Stimulated activated CD8-positive, alpha-beta memory T cell treated with anti-CD3 and anti-CD28 coated beads, Interleukin-7, amount 100 ng/mL, for 48 hours (primary cell): Measurements from ENCODE around the gene C16orf96.

Experiments used
- DNase-seq, 2 donors: peaks; one replicate each; pipeline ENCODE4 v3.0.0-alpha.2; 2020; ENCODE audit warnings: low read depth in 1 of 2; ENCODE audit errors: extremely low read depth in 1 of 2

C16orf96 gene

DNA sequence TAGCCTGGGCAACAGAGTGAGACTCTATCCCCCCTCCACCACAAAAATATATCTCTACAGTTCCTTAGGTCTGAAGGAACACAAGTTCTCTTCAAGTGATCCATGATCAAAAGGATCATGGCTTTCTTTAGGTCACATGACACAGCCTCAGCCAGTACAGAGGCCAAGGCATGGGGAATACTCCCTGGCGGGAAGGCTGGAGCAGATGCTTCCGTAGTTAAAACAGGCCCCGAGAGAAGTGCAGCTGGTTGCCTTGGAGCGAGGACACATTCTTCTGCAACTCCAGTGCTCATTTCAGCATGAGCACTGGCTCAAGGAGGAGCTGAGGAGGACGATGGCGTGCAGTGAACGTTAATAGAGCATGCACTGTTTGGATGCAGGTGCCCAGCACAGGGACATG, 31.1 kb upstream of the C16orf96 start:
- DNase-seq: no peak

DNA sequence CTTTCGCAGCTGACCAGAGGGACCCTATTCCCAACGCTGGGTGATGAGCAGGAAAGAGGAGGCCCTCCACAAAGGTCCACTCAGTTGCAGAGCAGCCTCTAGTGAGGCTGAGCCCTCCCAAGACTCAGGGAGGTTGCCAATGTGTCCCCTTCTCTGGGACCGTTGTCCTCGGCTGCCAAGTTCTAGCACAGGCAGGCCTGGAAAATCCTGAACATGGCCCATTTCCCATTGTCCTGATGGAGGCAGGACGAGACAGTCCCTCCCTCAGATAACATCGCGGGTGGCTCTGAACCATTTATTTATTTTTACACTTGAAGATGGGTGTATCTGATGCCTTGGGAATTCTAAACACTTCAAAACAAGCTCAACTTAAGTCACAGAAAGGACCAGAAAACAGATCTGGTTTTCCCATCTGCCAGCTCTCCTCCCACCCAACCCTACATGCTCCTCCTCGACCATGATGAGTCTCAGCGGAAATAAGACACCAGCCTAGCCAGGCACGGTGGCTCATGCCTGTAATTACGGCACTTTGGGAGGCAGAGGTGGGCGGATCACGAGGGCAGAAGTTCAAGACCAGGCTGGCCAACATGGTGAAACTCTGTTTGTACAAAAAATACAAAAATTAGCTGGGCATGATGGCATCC, 30.4 kb upstream of the C16orf96 start:
- DNase-seq: no peak

DNA sequence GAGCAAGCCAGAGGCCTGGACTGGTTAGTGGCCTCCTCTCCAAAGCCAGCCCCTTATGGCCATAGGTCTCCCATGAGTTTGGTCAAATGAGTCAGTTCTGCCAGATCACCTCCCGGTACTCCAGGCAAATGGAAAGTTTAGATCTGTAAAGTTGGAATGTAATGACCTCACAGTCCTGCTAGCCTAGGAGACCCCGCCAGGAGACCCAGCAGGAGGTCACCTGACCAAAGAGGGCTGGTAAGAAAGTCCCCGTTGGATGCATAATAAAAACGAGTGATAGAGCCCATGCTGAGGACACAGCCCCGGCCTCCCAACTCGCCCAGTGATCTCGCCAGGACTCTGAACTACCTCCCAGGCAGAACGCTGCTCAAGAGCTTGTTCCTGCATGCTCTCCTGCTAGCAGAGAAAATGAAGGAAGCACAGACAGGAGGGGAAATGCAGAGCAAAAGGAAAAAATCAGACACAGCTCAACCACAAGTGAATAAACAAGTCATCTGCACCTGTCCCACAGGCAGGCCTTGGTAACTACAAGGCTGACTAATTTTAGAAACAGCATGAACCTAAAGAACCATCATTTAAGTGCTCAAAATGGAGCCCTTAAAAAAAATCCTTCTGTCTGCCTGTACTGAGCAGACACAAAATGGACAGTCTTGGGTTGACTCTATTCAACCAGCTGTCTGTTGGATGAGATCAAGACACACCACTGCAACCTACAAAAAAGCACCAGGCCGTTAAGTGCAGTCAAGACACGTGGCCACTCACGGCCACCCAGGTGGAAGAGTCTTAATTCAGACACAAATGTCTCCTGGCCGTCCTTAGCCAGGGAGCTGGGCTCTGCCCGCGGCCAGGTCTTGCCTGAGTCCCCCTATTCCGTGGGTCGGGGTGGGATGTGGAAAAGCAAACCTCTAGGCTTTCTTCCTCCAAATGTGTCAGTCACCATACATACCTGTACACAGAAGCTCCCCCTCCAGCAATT, 26.8 kb upstream of the C16orf96 start:
- DNase-seq: no peak

DNA sequence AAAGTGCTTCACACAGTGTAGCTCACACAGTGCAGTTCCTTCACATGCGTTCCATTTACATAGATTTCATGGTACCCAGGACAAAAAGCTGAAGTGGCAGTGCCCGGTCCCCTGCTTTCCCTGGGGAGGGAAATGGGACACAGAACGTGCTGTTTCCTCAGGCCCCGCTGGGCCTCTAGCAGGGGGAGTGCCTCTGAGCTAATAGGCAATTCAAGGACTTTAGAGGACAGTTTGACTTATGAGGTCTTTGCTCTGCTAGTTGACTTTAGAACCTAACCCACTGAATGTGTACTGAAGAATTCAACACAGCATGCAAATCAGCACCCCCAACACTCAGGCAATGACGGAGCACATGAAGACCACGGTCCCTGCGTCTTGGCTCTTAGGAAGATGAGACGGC, 24.3 kb upstream of the C16orf96 start:
- DNase-seq: no peak

DNA sequence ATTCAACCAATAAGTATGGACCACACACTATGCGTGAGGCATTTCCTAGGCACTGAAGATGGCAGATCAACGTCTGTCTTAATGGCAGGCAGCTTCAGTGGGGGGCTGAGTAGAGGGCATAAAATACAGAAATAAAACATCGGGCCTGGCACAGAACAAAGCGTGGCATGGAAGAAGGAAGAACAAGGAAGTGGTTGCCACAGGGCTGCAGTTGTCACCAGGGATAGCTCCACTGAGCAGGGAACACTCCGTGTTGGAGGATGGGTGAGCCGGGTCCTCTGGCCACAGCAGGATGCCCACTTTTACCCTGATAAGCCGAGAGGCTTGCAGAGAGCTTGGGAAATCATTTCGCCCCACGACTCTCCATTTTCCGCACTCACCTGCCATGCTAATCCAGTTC, 23.9 kb upstream of the C16orf96 start:
- no peak for DNase-seq

DNA sequence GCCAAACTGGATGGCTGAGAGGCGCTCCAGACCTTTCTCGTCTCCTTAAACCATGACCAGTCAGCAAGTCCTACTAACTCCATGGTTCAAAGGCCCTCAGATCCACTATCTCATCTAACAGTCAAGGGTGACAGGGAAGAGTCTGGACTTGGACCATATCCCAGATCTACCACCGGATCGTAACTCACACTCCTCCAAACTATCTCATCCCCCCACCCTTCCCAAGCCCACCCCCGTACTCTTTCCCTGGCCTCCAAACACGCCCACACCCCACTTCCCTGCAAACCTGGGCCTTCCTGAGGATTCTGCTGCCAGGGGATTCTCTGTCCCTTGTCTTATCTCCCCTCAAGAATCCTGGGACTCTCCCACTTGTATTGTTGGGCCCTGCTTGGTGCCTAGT, 22.6 kb upstream of the C16orf96 start:
- no peak for DNase-seq

DNA sequence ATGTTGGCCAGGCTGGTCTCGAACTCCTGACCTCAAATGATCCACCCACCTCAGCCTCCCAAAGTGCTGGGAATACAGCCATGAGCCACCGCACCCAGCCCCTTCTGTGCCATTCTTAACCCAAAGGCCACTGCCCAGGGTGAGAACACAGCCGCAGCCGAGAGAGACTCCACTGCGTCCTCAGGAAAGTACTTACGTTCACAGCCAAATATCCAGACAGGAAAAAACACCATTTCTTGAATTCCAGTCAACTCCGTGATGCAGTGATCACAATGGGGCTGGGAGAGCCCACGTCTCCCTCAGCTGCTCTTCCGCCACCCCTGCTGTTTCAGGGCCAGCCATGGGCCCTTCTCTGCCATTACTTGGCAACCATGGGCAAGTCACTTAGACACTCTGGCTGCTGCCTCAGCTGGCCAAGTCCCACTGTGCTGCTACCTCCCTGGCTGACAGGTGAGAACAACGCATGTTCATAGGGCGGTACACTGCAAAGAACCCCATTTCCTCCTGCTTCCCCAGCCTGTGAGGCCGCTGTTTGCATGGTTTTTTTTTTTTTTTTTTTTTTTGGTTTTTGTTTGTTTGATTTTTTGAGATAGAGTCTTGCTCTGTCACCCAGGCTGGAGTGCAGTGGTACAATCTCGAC, 21.9 kb upstream of the C16orf96 start:
- no peak for DNase-seq

DNA sequence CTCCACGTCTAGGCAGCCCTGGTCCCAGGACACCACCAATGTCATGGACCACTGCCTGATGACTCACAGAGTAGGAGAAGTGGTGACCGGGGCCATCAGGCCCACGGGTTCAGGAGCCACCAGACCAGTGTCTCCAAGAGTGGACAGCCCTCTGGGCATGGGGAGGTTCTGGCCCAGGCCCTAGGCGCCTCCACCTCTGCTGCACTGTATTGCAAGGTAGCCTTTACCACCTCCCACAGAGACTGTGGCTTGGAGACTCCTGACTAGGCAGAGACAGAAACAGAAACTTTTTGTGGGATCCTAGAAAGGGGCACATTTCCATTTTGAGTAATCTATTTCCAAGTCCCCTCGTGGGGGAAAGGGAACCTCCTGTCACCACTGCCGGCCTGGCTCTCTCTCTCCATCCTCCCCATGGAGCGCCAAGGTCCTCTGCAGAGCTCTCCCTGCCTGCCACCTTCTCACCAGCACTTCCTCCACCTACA, 20.5 kb upstream of the C16orf96 start:
- peak in 1 of 2 donors; percentile 33 for DNase-seq

DNA sequence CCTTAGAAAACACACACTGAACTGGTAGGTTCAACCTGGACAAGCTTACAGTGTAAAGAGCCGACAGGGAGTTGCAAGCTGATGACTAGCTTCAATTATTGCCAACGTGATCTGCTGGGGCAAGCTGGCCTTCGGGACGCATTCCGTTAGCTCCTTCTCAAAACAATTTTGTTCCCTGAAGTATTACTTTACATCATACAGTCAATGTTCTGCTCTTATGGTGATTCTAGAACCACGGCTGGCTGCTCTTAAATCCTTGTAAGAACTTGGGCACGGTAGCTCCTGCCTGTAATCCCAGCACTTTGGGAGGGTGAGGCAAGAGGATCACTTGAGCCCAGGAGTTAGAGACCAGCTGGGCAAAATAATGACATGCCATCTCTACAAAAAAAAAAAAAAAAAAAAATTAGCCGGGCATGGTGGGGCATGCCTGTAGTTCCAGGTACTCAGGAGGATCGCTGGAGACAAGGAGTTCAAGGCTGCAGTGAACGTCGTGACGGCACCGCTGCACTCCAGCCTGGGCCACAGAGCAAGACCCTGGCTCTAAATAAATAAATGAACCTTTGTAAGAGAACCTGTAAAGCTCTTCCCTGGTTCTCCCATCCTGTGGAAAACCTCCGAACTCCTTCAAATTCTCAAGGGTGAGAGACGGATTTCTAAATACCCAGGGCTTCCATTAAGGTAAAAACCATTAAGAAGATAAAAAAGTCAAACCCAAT, 19.6 kb upstream of the C16orf96 start:
- no peak for DNase-seq

DNA sequence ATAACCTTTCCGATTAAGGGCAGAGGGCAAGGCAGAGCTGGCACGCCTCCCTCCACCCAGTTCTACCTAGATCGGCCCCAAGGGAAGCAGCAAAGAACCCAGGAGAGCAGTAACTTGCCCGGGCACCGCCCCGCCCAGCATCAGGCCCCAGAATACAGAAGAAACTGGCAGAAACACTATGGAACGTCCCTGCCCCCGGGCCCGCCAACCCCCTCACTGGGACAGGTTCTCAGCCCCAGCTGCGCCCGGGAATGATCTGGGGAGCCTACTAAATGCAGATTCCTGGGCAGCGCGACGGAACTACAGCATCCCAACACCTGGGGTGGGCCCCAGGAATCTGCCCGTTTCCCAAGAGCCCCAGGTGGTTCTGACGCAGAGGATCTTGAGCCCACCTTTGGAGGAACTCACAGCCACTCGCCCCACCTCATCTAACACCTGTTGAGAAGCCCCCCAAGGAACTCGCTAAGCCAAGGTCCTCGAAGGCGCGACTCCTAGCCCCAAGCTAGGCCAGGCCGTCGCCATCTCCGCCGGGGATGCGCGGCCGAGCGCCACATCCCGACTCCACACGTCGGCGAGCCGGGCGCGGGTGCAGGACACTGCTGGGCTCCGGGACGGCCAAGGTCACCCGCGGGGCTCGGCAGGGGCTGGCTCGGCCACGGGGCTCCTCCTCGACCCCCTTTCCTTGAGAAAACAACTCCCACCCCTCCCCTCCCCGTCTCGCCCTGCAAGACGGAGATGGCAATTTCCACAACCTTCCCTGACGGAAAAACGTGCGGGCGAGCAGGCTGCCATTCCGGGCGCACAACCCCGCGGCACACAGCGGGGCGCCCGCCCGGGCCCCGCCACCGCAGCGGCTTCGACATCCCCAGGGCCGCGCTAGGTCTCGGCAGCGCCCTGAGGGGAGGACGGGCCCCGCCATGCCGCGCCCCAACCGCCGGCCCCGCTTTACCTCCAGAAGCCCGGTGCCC, 18.5 kb upstream of the C16orf96 start:
- peak in 1 of 2 donors; percentile 21 for DNase-seq

DNA sequence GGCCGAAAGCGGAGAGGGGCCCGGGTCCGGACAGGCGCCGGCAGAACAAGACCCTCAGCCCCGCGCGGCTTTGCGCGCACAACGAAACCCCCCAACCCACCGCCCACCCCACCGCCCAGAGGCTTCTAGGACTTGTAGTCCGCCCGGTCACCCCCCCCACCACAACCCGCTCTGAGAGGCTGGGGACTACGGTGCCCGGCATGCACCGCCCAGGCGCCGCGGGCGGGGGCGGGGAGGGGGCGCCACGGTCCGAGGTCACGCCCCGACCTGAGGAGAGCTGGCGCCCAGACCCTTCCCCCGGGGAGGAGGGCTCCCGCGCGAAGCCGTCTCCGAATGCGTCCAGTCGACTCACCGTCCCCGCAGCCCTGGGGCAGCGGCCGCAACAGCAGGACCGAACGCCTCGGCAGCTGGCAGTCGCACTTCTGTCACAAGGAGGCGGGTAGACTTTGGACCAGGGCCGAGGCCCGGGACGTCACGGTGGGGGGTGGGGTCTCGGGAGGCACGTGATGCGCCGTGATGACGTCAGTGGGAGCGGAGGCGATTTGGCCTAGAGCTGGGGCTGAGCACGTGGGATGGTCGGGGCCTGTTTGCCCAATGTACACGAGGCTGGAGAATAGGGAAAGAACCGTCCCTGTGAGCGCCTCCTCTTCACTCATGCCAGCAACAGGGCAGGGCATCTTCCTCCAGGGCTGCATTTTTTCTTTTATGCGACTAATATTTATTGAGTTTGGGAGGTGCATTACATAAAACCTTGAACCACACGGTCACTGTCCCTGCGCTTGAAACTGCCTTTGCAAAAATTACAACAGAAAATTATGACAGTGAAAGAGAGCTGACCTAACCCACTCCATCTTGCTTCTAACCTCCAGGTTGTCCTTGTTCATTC, 17.5 kb upstream of the C16orf96 start, which contains the start of gene CDIP1:
Gene CDIP1 (minus strand): TSS at position 424 of the 886 bp plus-strand sequence. CDS start 24,643 bp downstream, outside the sequence.
- DNase-seq: peak; percentile 90 to 95

DNA sequence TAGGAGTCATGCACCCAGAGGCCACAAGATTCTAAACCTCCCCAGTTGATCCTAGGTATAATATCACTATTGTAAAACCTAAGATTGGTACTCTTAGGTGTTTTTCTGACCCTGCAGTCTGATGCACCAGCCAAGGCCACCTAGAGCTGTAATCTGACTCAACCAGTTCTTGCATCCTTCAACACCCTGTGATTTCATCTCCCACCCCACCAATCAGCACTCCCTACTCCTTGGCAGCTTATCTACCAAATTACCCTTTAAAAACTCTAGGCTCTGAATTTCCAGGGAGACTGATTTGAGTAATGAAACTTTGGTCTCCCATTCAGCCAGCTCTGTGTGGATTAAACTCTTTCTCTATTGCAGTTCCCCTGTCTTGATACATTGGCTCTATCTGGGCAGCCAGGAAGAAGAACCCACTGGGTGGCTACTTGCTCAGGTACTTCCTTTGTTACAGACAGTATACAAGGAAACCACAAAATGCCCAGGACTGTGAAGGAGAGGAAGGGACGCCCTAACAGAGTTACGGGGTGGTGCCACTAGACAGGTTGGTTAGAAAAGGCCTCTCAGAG, 16.3 kb upstream of the C16orf96 start:
- DNase-seq: no peak

DNA sequence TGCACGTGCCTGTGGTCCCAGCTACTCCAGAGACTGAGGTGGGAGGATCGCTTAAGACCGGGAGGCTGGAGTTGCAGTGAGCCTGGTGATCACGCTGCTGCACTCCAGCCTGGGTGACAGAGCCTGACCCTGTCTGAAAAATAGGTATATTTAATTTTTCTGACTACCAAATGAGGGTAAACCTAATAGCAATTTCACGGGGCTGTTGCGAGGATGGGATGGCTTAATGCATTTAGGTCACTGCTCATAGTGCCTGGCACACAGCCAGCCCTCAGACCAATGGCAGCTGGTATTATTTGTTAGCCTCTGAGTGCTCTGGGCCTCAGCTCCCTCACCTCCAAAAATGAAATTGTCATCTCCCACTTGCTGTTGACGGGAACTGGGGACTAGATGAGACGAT, 11.7 kb upstream of the C16orf96 start:
- DNase-seq: no peak

DNA sequence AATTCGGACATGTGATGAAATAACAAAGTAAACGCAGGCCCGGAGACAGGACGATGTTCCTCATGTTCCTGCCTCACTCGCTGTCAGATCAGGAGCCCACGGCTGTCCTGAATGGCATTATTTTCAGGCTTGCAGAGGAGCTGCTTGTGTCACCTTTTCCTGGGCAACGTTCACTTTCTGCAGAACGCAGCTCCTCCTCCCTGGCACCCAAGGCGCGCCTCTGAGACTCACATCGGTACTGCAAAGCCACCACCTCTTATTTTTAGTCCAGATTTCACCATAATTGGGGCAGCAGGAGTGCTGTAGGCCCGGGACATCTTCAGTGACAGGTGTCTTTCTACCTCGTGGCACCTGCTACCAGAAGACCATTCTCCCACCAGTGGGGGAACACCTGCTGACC, 8.0 kb upstream of the C16orf96 start:
- no peak for DNase-seq

DNA sequence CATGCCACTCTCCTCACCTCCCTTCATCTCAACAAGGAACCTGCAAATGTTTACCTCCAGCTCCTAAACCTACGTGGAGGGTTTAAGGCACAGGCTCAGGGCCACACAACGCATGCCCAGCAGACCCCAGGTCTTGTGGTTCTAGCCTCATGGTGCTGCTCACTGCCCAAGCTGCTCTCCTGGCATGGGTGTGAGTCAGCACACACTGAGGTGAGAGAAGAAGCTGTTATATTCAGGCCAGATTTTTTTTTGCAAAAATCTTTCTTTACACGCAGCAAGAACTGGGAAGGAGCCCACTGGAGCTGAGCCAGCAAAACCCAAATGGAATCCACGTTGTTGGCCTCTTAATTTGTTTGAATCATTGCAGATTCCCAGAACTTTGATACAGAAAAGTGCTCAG, 5.5 kb upstream of the C16orf96 start:
- no peak for DNase-seq

DNA sequence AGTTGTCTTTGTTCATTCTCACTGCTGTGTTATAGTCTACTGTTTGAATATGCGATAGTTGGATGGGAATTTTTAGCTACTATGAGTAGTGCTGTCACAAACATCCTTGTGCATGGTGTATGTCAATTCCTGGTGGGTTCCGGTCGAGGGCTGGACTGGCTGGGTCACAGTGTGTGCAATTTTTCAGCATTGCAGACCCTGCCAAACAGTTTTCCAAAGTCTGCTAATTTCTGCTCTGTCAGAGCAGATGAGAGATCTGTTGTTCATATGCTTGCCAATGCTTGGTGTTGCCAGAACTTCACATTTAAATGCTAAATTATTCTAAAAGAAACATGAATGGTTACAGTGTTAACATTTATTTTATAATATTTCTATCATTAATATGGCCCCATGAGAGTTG, 3.6 kb upstream of the C16orf96 start:
- DNase-seq: no peak

DNA sequence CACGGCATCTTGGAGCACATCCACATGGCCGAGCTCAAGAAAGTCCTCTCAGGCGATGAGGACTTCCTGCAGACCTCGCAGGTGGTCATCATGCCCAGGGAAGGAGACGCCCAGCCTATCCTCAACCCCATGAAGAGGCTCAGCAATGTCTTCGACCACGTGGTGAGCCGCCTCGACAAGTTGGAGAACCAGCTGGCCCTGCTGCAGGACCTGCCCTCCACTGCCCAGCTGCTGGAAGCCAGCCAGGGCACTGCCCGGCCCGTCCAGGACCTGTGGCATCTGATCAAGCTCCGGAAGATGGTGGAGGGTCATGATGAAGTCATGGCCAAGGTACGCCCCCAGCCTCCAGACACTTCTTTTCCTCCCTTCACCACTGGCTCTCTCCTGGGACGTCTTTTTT, 440 bp downstream of the C16orf96 start:
- no peak for DNase-seq

DNA sequence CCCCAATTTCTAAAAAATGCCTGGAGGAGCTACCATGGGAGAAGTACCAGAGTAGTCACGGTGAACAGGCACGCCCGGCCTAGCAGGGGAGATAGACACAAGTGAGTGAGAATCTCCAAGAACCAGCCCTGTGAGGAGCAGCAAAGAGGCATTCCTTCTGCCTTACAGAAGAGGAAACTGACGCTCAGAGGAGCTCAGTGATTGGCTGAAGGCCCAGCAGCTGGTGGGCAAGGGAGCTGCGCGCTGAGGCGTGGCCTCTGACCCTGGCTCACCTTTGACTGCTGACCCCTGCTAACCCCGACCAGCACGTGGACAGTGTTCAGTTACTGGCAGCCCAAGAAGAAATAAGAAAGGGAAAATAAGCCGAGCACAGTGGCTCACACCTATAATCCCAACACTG, 1.8 kb downstream of the C16orf96 start:
- no peak for DNase-seq
